ENCODE data around the gene TMEM131. TPM values are rescaled to one million over a fixed set of nuclear protein-coding genes. Genes with fewer than 3 reads are reported as not detected.

Gene TMEM131
- total RNA-seq, 1 experiment from 2014 or later, result 21.9 TPM

GRCh38 chr2:97765933-97766332 lies 229.8 kb downstream of the TMEM131 start (continued):
- TF ChIP-seq, protein P1, sequence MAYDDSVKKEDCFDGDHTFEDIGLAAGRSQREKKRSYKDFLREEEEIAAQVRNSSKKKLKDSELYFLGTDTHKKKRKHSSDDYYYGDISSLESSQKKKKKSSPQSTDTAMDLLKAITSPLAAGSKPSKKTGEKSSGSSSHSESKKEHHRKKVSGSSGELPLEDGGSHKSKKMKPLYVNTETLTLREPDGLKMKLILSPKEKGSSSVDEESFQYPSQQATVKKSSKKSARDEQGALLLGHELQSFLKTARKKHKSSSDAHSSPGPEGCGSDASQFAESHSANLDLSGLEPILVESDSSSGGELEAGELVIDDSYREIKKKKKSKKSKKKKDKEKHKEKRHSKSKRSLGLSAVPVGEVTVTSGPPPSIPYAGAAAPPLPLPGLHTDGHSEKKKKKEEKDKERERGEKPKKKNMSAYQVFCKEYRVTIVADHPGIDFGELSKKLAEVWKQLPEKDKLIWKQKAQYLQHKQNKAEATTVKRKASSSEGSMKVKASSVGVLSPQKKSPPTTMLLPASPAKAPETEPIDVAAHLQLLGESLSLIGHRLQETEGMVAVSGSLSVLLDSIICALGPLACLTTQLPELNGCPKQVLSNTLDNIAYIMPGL (CRISPR knock-in tag; IDR thresholded peaks at IDR 0.05), result no peak

- DNase-seq (ENCODE audit: low spot score) (no peak), ATAC-seq (no peak)
- ChIA-PET POLR2A (no interaction called here), CTCF (interaction anchor here (1.2 kb wide), 1 partner anchor 55 kb away, joined by 4 read pairs; no protein-coding TSS in a partner anchor)
- H3K36me3 Mint-ChIP-seq, result peaks cover 22% of the 10 kb centered on the region; the same call in 1 of the 2 replicates
- no peaks in the 10 kb centered on the region for H3K9me3 Mint-ChIP-seq
- peaks cover 22% of the 10 kb centered on the region for H3K4me1 Mint-ChIP-seq
- no peak overlapping the region for H3K27ac Mint-ChIP-seq
- no peak for TF ChIP-seq KAT7 (CRISPR knock-in tag; IDR thresholded peaks at IDR 0.05; ENCODE audit: borderline replicate concordance)
- no peak for TF ChIP-seq CDX4 (CRISPR knock-in tag; IDR thresholded peaks at IDR 0.05; ENCODE audit: borderline replicate concordance)
- TF ChIP-seq SMAD4 (CRISPR knock-in tag; IDR thresholded peaks at IDR 0.05), result no peak
- TF ChIP-seq FOXK1 (CRISPR knock-in tag; IDR thresholded peaks at IDR 0.05), result no peak
- no peak for TF ChIP-seq IRF1 (CRISPR knock-in tag; IDR thresholded peaks at IDR 0.05)
- TF ChIP-seq ATF1 (CRISPR knock-in tag; IDR thresholded peaks at IDR 0.05), result no peak
- TF ChIP-seq MLX (CRISPR knock-in tag; IDR thresholded peaks at IDR 0.05), result no peak
- no peak for TF ChIP-seq ZNF425 (CRISPR knock-in tag; conservative IDR thresholded peaks at IDR 0.05)
- TF ChIP-seq FOXJ3 (CRISPR knock-in tag; IDR thresholded peaks at IDR 0.05; ENCODE audit: borderline replicate concordance), result no peak
- H3K27me3 Mint-ChIP-seq (ENCODE audit: low read depth), result peaks cover 8% of the 10 kb centered on the region
- H3K4me3 Mint-ChIP-seq, result no peak overlapping the region
These were observed 231.0 kb downstream of the TMEM131 start for GRCh38 chr2:97764559-97765263.

DNA sequence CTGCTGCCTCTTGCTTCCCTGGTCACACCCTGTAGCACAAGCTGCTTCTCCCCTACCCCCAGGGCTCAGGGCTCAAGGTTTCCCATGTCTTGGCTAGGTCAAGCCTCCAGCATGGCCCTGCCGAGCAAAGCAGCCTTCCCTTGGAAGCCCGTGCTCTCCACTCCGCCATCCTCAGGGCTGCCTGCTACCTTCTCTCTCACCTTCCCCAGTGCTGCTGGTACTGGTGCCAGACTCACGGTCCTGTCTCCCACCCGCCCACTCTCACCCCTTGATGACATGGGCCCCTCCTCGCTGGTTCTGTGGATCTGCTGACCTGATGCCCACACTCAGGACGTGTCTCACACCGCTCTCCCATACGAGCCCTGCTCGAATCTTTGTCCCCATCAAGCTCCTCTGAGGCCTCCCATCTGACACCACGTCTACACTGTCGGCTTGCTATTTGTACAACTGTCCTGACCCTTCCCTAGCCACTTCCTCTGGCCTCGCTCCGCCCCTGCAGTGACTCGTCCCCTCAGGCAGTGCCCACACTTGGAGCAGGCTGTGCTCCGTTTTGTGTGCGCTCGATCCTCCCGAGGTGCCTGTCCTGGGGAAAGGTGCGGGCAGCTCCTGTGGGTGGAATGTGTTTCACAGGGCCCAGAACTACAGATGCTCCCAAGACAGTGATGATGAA lies 232.4 kb downstream of the TMEM131 start:
- H3K27ac Mint-ChIP-seq, result no peak overlapping the region
- CTCF ChIA-PET, result interaction anchor here (1.2 to 2.2 kb wide), 4 partner anchors 11 to 64 kb away, joined by 4 to 11 read pairs (median 9); no protein-coding TSS in a partner anchor
- no peaks in the 10 kb centered on the region for H3K9me3 Mint-ChIP-seq
- H3K27me3 Mint-ChIP-seq (ENCODE audit: low read depth), result peaks cover 8% of the 10 kb centered on the region
- peaks cover 21% of the 10 kb centered on the region for H3K4me1 Mint-ChIP-seq
- POLR2A ChIA-PET, result no interaction called here
- ATAC-seq, result no peak
- H3K36me3 Mint-ChIP-seq, result peaks cover 30% of the 10 kb centered on the region
- DNase-seq (ENCODE audit: low spot score), result no peak
- no peak overlapping the region for H3K4me3 Mint-ChIP-seq
- TF ChIP-seq AFF4 (CRISPR knock-in tag; IDR thresholded peaks at IDR 0.05; ENCODE audit: borderline replicate concordance) (no peak), ATF1 (CRISPR knock-in tag; IDR thresholded peaks at IDR 0.05) (no peak), NR3C1 (CRISPR knock-in tag; conservative IDR thresholded peaks at IDR 0.05; ENCODE audit: low read depth) (no peak), MLX (CRISPR knock-in tag; IDR thresholded peaks at IDR 0.05) (no peak)
- TF ChIP-seq, protein P2, sequence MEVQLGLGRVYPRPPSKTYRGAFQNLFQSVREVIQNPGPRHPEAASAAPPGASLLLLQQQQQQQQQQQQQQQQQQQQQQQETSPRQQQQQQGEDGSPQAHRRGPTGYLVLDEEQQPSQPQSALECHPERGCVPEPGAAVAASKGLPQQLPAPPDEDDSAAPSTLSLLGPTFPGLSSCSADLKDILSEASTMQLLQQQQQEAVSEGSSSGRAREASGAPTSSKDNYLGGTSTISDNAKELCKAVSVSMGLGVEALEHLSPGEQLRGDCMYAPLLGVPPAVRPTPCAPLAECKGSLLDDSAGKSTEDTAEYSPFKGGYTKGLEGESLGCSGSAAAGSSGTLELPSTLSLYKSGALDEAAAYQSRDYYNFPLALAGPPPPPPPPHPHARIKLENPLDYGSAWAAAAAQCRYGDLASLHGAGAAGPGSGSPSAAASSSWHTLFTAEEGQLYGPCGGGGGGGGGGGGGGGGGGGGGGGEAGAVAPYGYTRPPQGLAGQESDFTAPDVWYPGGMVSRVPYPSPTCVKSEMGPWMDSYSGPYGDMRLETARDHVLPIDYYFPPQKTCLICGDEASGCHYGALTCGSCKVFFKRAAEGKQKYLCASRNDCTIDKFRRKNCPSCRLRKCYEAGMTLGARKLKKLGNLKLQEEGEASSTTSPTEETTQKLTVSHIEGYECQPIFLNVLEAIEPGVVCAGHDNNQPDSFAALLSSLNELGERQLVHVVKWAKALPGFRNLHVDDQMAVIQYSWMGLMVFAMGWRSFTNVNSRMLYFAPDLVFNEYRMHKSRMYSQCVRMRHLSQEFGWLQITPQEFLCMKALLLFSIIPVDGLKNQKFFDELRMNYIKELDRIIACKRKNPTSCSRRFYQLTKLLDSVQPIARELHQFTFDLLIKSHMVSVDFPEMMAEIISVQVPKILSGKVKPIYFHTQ (CRISPR knock-in tag; IDR thresholded peaks at IDR 0.05), result no peak
- TF ChIP-seq, protein P3, sequence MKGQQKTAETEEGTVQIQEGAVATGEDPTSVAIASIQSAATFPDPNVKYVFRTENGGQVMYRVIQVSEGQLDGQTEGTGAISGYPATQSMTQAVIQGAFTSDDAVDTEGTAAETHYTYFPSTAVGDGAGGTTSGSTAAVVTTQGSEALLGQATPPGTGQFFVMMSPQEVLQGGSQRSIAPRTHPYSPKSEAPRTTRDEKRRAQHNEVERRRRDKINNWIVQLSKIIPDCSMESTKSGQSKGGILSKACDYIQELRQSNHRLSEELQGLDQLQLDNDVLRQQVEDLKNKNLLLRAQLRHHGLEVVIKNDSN (CRISPR knock-in tag; IDR thresholded peaks at IDR 0.05), result no peak

All from WTC11 (cell line).